DMS153 treated with DMSO at 0.1 percent for 48 hours (cell line): ENCODE data around the gene KCNQ1.
"Not testable (repeated sequence)": the region's sequence is repeated elsewhere in the genome, so short reads cannot be mapped to it uniquely, and the experiment has no call there.

Experiments used
- DNase-seq: peaks from one replicate; lab custom pipeline; 2025; ENCODE audit not compliant: unreplicated experiment; lab: John Stamatoyannopoulos, UW

The KCNQ1 gene

DNA sequence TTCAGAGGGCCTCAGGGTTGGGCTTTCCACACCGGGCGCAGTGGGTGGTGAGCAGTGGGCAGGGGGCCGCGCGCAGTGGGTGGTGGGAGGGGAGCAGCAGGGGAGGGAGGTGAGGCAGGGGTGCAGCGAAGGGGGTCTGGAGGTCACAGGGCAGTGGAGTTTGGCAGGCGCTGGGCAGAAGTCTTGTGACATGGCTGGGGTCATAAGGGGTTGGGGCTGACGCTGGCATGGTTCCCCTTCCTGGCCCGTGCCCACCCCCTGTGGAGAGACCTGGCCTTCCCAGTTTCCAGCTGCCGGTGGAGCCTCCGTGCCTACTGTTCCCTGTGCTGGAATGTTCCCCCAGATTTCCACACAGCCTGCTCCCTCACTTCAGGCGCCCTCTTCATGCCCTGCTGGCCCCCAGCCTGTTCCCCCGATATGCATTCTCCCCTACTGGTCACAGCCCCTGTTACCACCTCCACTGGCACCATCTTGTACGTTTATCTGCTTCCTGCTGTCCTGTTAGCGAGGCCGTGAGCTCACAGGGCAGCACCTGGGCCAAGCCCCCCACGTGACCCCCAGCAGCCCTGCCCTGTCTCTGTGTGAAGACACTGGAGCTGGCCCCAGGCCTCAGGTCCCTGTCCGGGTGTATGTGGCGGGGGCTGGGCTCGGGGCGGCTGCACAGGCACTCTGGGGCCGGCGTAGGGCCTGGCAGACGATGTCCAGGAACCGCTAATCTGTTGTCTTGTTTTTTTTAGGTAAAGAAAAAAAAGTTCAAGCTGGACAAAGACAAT, 143.4 kb downstream of the KCNQ1 start:
- no peak for DNase-seq

GRCh38 chr11:2588809-2589537, 144.2 kb downstream of the KCNQ1 start:
- DNase-seq = no peak

DNA sequence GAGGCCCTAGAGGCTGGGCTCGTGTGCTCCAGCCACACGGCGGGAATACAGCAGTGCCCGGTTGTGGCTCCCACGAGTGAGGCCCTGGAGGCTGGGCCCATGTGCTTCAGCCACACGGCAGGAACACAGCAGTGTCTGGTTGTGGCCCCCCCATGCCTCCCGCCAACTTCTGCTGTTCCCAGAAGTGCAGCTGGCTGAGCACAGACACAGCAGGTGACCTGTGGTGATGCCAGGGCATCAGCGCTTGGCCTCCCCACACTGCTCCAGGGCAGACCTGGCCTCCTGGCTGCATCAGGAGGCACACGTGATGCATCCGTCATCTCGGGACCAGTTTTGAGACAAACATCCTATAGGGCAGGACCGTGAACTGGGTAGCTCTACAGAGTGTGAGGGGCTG, 144.7 kb downstream of the KCNQ1 start:
- no peak for DNase-seq

DNA sequence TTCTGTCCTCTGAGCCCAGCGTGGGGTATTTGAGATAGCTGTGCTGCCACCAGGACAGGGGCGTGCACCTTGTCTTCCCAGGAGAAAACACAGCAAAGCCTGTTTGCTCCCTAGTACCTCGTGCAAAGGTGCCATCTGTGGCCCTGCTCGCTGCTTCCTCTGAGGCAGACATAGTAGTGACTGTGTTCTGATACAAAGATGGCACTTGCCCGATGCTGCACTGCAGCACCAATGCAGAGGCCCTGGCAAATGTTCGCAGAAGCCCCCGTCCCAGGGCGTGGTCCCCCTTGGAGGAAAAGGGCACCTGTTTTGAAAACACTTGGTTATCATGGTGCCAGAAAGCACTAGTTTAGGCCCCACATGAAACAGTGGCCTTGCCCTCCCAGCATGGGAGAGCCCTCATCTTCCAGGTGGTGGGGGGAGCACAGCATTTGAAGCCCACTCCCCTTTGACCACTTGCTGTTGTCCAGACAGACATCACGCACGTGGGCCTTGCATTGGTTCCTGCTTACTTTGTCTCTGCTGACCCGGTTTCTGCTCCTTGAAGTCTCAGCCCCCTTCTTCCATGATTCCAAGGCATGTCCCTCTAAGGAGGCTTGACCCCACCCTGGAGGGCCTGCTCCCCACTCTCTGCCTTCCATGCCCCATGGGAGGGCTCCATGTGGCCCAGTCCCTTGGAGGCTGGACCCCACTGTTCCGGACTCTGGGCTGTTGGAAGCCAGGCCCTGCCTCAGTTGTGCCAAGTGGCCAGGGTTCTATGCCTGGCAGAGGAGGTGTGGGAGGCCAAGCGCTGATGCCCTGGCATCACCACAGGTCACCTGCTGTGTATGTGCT, 145.5 kb downstream of the KCNQ1 start:
- DNase-seq = no peak

DNA sequence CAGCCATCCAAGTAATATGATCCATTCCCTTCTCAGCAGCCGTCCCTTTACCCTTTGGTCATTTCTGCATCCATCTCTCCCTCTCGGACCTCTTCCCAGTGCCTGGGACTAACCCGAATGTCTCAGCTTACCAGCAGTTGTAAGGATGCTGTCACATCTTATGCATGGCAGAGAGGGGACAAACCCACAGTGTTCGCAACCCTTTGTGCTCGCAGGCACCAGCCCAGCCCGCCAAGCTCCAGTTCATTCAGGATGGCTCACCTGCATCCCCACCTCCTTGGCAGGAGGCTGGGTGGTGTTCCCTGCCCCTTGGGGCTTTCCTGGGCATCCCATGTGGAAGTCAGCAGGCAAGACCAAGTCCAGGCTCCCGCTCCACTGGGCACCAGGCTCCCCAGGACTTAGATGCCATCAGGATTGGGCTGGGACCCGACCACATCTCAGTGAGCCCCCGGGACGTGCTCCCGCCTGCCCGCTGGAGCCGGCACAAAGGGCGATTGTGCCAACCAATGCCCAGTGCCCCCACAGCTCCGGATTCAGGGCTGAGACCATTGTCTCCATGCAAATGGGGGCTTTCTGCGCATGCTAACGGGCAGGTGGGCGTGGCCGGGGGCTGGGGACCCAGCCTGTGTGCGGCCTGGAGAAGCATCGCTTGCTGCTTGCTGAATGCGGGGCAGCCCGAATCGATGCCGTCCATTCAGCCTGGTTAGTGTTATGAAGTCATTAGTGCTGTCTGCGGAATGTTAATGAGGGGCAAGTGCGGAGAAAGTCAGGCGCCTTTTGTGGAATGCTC, 146.4 kb downstream of the KCNQ1 start:
- no peak for DNase-seq

DNA sequence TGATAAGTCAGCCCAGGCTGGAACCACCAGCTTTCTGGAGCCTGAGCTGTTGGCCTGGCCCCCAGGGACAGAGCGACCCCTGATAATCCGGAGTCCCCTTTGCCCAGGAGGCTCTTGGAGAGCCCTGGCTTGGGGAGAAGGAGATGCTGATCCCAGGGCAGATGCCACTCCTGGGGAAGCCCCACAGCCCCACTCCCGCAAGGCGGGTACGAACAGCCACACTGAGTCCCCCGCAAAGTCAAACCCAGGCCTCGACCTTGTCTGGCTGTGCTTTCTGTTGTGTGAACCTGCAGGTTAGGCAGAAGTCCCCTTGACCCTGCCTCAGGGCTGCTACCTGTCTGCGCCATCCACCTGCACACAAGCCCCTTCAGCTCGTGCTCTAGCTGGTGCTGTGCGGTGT, 147.0 kb downstream of the KCNQ1 start:
- DNase-seq = no peak

DNA sequence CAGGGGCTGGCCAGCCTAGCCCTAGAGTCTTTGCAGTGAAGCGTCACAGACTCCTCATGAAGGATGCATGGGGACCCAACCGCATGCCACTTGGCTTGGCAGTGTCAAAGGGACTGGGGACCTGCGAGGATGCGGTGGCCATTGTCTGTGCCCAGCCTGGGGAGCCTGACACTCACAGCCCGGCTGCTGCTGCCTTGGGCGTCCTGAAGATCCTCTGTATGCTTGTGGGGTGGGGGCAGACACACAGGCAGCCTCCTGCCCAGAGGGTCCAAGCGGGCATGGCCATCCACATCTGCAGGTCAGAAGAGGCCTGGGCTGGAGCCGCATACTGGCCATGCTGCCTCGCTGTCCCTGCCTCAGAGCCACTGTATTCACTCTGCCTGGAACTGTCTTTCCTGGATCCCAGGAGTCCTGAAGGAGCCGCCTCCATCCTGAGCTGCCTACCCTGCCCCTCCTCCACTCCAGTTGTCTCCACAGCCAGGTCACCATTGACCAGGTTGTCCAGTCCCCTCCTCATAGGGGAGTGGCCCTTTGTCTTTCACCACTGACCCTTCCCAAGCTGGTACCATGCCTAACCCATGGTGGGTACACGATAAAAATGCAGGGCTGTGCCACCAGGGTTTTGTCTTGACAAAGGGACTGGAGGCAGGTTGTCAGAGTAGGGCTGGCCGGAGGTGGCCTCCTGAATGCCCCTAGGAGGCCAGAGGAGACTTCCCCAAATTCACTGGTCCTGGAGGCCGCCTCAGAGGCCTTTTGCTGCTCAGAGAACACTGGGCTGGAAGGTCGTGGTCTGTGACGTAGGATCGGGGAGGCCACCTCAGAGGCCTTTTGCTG, 148.0 kb downstream of the KCNQ1 start:
- no peak for DNase-seq

GRCh38 chr11:2593393-2593950, 148.7 kb downstream of the KCNQ1 start:
- DNase-seq = no peak

GRCh38 chr11:2594267-2594666, 149.5 kb downstream of the KCNQ1 start:
- DNase-seq = no peak

GRCh38 chr11:2595204-2595603, 150.4 kb downstream of the KCNQ1 start:
- no peak for DNase-seq

DNA sequence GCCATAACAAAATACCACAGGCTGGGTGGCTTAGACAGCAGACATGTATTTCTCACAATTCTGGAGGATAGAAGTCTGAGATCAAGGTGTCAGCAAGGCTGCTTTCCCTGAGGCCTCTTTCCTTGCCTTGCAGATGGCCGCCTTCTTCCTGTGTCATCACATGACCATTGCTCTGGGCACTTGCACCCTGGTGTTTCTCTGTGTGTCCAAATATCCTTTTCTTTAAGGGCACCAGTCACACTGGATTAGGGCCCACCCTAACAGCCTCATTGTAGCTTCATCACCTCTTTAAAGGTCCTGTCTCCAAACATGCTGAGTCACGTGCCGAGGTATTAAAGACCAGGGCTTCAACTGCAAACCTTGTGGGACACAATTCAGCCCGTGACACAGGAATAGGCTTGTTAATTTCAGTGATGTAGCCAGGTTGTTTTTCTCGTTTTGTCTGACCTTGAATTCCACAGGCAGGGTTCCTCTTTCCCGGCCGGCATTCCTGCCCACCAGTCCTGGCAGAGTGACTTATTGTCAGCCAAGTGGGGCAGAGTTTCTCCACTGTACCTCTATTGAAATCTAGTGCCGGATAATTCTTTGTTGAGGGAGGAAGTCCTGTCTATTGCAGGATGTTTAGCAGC, 154.9 kb downstream of the KCNQ1 start:
- no peak for DNase-seq

- DNase-seq = no peak
Measured at GRCh38 chr11:2609345-2609744, 164.5 kb downstream of the KCNQ1 start.

DNA sequence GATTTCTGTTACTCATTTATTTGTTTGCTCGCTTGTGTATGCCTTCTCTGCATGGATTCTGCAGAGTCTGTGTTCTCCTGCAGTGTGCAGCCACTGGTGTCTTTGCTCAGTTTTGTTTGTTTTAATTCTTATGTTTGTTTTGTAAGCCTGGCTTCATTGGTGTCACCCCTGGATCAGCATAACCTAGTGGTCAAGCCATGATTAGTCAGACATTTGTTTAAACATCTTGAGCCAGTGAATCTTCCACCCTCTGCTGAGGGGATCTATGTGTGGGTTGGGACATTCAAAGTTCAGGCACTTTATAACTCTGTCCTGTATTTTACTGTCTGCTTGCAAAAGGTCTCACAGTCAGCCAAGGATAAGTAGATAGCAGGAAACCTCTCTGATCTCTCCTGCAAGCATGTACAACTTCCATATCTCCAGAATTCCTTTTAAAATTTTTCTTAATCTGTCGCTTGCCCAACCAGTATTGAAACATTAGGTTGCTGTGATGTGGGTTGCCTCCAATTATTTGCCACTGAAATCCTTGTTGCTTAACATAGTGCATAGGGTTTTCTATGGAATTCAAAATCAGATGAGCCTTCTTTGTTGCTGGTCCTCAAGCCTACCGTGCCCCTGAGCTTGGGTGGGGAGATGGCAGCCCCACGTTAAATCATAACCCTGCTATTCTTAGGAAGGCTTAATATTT, 168.2 kb downstream of the KCNQ1 start:
- DNase-seq = no peak

DNA sequence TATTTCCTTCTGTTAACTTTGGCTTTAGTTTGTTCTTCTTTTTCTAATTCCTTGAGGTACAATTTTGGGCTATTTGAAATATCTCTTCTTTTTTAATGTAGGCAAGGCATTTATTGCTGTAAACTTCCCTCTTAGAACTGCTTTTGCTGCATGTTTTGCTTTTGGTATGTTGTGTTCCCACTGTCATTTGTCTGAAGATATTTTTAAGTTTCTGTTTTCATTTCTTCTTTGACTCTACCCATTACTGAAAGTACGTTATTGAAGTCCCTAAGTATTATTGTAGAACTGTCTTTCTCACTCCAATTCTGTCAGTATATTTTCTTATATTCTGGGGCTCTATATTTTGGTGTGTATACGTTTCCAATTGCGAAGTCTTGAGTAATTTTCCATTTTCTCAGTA, 177.1 kb downstream of the KCNQ1 start:
- DNase-seq = no peak

DNA sequence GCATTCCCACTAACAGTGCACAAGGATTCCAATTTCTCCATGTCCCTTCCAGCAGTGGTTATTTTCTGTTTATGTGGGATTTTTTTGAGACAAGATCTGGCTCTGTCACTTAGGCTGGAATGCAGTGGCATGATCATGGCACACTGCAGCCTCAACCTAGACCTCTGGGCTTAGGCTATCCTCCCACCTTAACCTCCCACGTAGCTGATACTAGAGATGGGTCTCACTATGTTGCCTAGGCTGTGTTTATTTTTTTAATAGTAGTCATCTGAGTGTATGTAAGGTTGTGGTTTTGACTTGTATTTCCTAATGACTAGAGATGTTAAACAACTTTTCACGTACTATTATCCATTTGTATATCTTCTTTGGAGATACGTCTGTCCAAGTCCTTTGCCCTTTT, 180.4 kb downstream of the KCNQ1 start:
- DNase-seq = no peak

DNA sequence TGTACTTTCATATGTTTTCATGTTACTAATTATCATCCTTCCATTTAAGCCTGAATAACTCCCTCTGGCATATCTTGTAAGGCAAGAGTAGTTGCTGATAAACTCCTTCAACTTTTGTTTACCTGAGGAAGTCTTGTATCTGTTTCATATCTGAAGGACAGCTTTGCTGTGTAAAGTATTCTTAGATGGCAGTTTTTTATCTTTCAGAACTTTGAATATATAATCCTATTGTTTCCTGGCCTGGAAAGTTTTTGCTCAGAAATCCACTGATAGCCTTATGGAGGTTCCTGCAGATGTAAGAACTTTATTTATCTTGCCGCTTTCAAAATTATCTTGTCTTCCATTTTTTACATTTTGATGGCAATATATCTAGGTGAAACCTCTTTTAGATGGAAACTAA, 185.9 kb downstream of the KCNQ1 start:
- DNase-seq = no peak

- DNase-seq = no peak
Measured at GRCh38 chr11:2631161-2631560, 186.4 kb downstream of the KCNQ1 start.

- not testable (repeated sequence) for DNase-seq
Measured at GRCh38 chr11:2639763-2640162, 195.0 kb downstream of the KCNQ1 start.

GRCh38 chr11:2641623-2642022, 196.8 kb downstream of the KCNQ1 start:
- no peak for DNase-seq
